Stimulated activated CD8-positive, alpha-beta memory T cell treated with anti-CD3 and anti-CD28 coated beads, Interleukin-7, amount 100 ng/mL, for 48 hours (primary cell): ENCODE measurements around the gene PPFIA4.

Source experiments
- DNase-seq, 2 donors: peaks; one replicate each; pipeline ENCODE4 v3.0.0-alpha.2; 2020; ENCODE audit warnings: low read depth in 1 of 2; ENCODE audit errors: extremely low read depth in 1 of 2

The PPFIA4 gene

DNA sequence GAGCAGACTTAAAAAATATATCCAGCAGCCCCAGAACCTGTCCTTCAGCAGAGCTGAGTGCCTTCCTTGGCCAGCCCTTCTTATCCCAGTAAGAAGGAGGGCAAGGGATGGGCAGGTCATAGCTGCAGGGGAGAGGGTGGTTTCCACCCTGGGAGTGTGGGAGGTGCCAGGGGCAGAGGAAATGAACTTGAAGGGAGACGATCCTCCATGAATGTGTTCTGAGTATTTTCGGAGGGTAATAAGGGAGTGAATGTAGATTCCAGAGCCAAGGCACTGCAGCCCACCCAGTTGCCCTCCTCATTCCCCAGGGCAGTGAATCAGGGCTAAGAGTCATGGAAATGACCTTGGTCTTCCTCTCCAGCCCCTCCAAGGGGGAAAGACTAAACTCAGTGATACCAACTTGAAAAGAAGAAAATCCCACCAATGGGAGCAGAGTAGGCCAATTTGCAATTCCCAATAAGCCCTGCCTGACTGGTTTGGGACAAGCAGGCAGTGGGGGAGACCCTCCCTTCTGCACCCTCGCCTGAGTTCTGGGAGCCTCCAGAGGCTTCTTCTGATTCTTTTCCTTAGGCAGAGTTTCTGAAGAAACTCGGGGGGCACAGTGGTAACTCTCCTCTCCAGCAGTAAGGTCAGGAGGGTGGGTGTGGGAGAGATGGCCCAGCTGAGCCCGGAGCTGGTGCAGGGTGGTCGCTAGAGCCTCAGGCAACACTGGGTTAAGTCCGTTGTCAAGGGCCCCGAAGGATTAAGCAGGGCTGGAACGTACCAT, 55.4 kb downstream of the PPFIA4 start:
- DNase-seq, result no peak

DNA sequence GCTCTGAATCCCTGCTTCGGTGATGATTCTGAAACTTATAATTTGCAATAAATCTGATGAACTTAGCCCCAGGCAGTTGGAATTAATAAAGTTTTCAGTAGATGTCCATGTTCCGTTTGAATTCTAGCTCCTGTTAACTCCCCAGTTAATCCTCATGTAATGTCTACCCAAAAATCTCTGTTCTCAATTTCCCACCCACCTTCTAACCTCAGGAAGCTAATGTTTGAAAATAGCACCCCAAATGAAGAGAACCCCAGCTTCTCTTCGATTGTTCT, 55.9 kb downstream of the PPFIA4 start:
- DNase-seq, result no peak

DNA sequence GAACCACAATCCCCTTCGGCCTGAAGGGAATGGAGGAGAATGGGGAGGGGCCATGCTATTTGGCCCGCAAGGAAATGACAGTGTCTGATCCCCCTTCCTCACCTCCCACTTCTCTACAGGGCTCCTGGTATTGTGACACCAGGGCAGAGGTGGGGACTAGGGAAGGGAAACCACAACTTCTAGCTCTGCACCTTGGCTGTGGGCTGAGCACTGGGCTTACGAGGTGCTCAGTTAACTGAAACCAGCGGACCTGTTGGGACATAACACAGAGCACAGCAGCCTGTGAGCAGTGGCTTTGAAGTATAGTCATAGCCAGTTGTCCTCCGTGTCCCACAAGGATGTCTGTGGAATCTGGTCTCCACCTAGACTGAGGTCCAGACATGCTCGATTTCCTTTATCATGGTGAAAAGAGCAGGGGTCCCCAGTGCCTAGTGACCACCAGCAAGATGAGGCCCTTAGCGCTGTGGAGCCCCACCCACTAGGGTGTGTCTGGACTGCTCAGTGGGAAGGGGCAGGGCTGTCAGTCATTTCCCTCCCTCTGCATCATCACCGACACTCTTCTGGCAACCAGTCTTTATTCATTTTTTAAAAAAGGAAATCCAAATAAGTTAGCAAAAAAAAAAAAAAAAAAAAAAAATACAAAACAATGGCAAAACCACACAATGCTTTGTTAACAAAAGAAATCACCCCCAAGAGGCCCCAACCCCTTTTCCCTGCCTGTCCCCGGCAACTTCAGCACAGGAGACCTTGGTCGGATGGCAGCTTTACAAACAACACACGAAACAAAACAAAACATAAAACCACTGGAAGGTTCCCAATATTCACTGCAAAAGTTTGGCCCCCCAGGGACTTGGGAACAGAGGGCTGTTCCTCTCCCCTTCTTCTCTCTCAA, 56.5 kb downstream of the PPFIA4 start:
- no peak for DNase-seq

DNA sequence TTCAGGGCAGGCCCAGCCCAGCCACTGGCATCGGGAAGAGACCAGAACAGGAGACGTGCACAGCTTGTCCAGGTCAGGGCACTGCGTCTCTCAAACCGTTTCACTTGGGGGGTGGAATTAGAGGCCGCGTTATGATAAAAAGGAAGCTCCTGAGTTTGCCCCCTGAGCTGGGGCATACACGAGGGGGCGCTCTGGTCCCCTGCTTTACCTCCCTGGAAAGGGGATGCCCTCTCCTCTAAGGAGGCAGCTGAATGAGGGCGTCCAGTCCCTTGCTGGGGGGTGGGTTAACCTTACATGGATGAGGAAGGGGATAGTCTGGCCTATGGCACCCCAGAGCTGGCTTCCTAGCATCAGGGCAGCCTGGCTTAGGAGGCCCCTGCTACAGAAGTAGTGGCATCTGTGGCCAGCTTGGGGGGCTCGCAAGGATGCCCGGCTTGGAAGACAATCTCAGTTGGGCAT, 57.2 kb downstream of the PPFIA4 start:
- no peak for DNase-seq

DNA sequence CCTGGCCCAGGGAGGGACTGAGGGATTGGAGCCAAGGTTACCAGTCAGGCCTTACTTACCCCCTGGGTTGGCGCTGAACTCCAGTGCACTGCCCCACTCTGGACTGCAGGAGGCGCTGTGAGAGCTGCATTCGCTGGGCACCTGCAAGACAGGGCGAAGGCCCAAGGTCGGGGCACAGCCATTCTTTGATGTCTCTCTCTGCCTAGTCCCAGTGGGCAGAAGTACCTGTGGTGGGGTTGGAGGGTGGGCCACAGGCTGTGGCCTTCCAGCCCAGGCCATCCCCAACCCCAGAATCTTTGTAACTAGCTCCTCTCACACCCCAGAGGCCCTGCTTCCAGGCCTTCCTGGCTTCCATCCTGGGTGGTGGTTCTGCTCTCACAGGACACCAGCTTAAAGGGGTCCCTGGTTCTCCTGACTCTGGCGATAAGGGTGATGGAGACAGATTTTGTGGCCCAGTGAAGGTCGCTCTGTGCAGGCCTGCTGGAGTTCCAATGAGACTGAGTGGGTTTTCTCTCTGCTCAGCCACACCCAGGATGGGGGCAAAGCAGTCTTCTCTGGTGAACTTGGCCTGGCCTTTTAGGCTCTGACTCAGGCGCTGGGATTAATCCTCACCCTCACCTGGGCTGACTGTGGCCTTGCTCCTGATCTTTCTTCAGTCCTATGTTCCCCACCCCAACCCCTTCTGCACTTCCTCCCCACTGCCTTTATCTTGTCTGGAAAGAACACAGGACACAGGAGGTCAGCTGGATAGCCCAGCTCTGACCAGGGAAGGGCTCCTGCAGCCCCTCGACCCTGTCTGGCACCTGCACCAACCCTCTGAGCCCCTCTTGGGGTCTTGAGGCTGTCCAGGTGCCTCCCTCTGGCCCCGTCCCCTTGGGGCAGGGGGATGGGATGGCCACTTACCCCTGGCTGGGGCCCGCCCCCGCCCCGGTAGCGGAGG, 58.6 kb downstream of the PPFIA4 start:
- peak; percentile 5 to 9 for DNase-seq

DNA sequence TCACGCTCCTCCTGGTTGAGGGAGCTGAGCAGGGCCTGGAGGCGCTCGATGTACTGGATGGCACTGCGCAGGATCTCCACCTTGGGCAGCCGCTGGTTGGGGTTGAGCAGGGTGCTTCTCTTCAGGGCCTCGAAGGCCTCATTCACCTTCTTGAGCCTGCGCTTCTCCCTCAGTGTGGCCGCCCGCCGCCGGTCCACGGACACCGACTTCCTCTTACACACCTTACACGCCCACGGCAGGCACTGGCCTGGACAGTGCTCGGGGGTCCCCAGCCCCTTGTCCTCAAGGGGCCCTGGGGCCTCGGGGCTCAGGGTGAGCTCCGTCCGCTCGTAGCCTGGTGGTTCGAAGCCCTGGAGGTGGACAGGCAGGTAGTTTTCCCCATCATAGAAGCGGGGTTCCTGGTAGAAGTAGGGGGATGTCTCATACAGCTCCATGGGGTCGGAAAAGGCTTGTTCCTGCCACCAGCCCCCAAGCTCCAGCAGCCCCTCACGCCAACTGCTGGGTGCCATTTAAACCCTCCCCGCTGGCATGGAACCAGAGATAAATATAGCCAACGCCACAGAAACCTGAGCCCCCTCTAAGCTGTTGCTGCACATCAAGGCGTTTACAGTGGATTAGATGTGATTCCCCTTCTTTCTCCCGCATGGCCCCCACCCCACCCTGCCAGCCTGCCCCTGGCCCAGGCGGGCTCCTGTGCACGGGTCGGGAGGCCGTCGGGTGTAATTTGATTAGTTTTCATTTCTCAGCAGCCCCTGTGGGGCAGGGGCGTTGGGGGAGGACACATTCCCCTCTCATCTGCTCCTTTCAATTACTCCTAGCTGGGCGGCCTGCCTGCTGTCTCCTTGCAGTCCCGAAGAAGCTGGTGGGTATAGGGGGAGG, 59.5 kb downstream of the PPFIA4 start, which contains the start of gene MYOG:
Gene MYOG, minus strand, starts transcription at position 485 of the 879 bp plus-strand sequence. Its CDS starts 51 bp downstream, at position 434.
- no peak for DNase-seq

DNA sequence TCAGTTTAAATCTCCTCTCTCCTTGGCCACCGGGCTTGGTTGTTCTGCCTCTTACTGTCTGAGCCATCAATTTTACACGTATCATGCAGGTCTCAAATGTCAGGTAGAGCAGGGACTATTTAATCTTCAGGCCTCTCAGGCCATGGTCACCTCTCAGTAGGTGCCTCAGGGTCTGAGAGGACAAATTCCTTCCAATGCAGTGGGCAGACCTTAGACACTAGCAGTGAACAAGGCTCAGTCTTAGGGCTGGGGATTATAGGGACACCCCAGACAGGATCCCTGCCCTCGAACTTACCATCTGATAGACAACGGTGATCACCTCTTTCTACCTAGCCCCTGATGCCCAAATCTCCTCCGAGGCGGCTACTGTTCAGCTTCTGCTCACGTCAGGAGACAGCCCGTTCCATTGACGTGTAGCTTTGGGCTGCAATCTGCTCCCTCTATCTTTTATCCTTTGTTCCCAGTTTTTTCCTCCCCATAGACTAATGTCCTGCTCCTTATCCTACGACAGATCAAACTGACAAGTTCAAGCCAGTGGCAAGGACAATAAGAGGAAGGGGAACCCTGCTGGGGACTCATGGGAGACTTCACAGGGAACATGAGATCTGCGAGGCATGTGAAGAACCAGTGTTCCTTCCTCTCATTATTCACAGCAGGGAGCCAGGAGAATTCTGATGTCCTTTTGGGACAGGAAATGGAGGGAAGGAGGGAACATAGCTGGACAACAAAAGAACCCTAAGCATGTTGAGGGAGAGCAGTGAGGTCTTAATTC, 60.9 kb downstream of the PPFIA4 start:
- no peak for DNase-seq

DNA sequence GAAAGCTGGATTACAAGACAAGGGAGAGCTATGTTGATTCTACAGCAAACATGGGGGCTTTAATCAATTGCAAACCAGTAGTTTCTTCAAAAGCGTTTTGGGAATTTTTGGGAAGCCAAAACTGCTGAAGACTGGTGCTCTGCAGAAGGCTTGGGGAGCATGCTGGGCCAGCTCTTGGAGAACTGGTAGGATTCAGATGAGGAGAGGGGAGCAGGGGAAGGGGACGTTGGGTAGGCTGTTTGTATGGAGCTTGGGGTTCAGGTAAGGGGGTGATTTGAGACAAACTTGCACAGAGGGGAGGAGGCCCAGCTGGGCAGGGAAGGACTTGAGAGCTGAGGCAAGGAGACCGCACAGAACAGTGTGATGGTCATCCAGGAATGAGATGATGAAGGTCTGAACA, 62.1 kb downstream of the PPFIA4 start:
- DNase-seq, result no peak

DNA sequence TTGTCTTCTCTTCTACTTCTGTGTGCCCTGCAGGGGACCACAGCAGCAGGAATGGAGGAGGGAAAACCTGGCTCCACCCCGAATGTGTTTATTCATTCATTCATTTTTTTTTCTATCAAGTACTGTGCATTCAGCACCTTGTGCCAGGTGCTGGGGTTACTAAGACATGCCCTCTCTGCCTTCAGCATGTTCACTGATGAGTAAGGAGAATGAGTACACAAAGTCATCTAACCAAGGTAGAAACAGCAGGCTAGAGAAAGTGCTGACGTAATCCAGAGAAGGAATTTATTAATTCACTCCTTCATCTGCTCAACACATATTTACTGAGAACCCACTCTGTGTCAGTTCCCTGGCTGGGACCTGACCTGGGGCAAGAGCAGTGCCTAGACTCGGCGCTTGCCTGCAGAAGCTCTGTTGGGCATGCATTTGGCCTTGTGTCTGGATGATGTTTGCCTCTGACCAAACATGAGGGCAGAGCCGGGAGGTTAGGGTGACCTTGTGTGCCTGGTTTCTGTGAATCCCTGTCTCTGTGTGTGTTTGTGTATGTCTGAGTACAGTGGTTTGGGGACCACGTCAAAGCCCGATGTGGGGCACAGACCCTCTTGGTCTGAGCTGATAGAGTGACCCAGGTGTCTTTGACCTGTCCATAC, 62.8 kb downstream of the PPFIA4 start:
- no peak for DNase-seq

DNA sequence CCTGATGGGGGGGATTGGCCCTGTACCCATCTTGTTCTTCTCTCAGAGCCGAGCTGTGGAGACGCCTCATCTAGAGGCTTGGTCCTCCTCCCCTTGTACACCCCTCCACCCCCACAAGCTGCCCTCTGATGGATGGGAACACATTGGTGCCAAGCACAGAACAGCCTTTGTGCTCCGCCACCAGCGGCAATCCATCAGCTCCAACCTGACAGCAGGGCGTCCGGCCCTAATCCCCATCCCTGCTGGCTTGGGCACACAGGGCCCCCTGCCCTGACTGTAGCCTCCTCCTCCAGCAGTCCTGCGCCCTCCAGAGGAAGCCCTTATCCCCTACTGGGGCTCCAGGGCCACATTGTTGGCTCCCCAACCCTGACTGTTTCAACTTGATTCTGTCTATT, 63.4 kb downstream of the PPFIA4 start:
- no peak for DNase-seq

DNA sequence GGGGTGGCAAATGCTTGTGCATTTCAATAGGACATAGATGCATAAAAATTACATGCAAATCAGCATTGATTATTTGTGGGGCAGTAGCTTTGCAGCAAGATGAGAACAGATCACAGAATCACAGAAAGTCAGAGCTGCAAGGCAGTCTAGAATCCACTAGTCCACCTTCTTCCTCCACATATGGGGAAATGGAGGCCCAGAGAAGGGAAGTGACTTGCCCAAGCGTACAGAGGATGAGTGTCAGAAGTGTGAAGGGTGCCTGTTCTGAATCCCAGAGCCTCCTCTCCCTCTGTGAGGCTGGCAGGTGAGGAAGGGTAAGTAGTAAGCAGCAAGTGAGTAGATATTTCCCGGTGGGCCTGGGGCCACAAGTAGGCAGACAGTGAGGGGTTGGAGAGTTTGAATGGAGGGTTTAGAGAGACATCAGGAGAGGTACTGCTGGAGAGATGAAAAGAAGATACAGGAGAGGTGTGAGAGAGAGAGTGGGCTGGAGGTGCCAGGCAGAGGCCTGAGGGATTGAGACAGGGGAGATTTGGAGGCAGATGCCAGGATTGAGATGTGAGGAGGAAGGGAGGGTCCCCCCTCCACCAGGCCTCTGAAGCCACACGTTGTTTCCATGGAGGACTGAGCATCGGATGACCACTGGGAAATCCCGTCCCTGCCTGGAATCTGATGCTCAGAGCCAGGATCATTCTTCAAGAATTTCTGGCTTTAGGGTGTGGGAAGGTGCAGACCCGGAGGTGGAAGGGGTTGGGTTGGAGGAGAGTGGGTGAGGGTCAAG, 64.3 kb downstream of the PPFIA4 start:
- DNase-seq, result no peak

DNA sequence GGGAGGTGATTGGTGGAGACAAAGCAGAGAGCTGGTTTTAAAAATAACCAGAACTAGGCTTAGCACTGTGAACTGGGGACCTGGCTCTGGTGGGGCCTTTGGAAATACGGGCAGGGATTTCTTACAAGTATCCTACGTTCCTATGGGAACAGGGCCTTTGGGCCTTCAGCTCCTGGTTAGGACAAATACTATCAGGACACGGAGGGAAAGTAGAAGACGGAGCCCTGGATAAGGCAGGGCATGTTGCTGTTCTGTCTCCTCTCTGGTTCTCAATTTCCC, 64.8 kb downstream of the PPFIA4 start:
- DNase-seq, result no peak

DNA sequence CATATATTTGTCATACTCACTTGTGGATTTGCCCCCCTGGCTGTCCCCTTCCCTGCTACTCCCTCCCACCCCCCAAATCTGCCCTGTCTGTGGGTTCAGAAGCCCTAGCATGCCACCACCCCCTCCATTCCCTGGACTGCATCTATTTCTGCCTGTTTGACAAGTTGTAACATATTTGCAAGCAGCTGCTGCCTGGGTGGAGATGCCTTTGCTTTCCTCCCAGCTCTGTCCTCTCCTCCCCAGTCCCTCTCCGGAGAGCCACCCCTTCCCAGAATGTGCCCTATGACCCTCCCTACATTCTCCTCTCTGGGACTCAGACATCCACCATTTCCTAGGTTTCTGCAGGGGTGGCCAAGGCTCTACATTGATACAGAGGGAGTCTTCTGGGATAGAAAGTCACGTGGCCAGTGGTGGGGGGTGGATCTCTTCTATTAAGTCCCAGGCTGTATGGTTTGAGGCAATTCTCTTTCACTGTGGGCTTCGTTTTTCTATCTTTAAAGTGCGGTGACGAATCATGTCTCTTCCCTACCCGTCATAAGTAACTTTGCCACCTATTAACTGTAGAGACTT, 65.6 kb downstream of the PPFIA4 start:
- no peak for DNase-seq

DNA sequence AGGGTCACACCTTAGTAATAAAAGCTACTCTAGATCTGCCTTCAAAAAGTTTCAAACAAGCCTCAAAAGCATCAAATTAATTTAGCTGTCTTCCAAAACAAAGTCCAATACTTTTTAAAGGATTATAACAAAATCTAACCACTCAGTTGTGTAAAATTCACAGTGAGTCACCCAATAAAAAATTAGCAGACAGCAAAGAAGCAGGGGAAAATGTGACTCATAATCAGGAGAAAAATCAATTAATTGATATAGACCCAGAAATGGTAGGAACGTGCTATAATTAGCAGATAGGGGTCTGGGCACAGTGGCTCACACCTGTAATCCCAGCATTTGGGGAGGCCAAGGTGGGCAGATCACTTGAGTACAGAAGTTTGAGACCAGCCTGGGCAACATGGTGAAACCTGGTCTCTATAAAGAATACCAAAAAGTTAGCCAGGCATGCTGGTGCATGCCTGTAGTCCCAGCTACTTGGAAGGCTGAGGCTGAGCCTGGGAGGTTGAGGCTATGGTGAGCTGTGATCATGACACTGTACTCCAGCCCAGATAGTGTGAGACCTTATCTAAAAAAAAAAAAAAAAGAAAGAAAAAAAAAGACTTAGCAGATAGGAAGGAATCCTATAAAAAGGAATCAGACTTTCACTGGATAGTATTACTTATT, 67.6 kb downstream of the PPFIA4 start:
- no peak for DNase-seq

DNA sequence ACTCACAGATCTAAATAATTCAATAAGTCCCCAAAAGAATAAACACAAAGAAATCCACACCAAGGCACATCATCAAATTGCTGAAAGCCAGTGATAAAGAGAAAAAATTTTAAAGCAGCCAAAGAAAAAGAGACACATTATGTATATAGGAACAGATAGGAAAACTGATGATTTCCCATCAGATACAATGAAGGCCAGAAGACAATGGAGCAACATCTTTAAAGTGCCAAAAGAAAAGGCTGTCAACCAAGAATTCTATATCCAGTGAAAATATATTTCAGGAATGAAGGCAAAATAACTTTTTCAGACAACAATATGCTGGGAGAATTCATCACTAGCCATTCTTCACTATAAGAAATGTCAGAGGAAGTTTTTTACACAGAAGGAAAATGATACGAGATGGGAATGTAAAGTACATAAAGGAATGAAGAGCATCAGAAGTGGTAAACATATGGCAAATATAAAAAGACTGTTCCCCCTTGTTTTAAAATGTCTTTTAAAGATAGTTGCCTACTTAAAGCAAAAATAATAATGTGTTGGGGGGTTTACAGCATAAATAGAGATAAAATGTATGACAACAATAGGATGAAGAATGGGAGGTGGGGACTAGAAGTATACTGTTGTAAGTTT, 68.9 kb downstream of the PPFIA4 start:
- no peak for DNase-seq

DNA sequence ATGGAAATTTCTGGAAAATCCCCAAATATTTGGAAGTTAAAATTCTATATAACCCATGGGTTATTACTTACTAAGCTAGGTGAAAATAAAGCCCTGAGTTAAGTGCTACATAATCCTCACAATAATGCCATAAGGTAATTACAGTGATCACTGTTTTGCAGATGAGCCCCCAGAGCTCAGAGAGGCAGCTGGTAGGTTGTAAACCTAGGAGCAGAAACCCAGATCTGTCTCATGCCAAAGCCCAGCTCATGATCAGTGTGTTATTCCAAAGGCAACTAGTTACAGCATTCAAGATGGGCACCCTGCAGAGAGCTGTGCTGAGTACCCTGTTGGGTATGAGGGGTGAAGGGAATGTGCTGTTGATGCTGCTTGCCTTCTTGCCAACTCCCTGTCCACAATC, 70.3 kb downstream of the PPFIA4 start:
- DNase-seq, result no peak

DNA sequence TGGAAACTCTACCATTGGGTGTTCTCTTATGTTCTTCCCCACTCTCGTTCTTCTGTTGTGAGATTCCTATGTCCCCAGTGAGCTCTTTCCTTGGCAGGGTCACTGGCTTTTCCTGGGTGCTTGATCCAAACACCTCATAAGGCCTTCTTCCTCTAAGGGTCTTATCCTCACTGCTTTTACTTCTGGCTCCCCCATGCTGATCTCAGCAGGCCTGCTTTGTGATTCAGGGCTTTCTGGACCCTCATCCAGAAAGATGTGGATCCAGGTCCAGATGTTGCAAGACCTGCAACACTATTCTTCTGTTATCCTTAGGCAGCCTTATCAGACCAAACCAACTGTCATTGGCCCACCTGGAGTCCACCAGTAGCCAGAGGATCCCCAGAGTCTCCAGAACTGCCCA, 70.7 kb downstream of the PPFIA4 start:
- no peak for DNase-seq
